ENCODE measurements around the gene XPNPEP1.

The XPNPEP1 gene

DNA sequence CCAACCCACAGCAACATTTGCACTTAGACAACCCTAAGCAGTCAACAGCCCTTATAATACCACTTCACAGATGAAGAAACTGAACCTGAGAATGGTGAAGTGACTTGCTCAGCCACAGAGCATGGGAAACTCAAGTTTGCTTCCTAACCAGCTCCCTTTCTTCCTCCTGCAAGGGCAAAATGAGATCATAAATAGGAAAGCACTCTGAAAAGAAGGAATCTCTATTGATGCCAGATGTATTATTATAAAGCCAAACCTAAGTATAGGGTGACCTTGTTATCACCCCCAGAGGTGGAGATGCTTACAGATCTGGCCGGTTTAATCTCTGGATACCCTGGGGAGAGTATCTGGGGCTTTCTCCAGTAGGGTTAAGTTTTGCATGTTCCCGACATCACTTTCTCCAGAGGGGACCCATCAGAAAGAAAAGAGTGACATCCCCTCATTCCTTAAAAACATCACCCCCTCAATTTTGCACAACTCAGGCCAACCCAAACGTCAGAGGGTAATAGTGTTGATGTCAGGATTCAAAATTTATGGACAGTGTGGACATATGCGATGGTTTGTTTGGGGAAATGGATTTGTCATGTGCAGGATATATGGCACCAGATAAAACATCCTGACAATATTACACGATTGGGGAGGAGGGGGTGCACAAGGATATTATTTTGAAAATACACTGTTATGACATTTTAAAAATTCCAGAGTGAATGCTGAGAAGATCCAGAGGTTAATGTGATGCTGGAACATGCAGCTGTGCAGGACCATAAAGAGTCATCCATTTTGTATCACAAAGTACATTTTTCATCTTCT, 24.0 kb upstream of the XPNPEP1 start:
- DNase-seq, result no peak

DNA sequence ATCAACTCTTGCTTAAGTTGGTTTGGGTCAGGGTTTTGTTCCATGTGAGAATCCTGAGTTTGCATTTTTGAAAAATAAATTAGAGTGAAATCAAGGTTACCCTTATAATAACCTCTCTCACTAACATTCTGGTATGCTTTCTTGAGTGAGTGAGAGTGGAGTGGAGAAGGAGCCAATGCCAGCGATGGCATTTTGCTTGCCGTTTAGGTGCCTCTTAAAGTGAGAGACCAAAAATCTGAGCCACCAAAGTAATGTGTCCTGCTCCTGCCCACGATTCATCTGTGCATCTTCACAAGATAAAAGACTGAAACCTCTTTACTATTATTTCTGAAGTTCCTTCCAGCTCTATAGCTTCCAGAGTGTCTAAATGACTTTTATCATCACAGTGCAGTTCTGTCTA, 23.4 kb upstream of the XPNPEP1 start:
- no peak for DNase-seq

DNA sequence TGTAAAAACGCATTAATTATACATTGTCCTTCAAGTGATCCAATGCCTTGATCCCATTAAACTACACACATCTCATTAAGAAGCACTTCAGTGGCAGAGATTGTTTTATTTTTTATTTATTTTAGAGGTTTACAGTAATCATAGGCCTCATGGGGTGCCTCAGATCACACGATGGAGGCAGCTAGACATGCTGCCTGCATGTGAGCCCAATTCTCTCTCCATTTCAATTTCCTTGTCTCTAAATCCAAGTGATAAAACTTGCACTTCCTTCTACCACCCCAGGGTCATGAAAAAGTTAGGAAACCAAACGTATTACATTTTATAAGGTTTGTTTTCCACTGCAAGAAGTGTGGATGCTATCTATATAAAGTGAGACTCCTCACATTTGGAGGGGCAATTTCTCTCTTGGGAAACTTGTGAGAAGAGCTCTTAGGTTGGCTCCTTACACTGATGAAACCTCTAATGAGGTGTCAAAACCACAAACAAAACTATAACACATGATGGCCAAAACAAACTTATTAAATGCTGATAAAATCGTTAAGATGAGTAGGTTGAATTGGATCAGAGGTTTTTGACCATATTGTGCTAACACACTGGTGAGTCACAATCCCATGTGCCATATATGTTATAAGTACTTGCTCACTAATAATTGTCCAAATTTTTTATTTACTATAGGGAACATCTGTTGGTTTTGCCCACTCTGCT, 22.3 kb upstream of the XPNPEP1 start:
- DNase-seq, result no peak

DNA sequence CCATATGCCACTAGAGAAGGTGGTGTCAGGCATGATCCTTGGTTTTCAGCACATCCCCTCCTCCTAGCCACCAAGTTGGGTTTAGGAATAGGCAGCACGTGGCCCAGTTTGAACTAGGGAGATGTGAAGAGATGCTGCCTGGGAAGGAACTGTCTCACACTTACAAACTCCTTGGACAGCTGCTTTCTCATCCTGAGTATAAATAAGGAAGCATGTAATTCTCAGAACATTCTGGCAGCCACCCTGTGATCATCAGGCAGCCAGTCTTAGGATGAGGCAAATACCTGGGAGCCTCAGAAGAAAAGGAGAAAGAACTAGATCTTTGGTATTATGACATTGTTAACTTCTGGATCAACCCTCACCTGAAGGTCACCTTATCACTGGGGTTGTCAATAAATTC, 21.3 kb upstream of the XPNPEP1 start:
- no peak for DNase-seq

DNA sequence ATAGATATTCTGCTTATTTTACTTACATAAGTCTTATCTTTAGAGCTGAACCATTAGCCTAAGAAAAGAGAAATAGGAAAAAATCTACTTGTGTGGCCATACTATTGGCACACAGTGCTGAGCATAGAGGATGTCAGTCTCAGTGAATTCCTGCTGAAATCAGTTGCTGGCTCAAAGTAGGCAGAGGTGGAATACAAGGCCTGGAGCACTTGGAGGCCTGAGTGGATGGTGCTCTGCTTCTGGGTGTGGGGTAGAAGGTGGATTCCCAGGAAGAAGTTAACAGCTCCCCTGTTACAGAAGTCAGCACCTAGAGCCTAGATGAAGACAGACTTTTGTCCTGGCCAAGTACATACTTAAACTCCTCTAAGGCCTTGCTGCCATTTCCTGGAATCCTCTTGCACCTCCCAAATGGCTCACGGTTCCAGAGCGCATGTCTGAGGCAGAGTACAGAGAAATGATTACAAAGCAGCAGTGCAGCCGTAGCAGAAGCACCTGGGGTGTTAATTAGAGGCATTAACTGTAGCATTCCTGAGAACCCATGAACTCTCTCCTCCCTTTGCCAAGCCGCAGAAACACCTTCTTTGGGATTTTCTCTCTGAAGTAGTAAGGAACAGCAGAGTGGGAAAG, 18.0 kb upstream of the XPNPEP1 start:
- no peak for DNase-seq

DNA sequence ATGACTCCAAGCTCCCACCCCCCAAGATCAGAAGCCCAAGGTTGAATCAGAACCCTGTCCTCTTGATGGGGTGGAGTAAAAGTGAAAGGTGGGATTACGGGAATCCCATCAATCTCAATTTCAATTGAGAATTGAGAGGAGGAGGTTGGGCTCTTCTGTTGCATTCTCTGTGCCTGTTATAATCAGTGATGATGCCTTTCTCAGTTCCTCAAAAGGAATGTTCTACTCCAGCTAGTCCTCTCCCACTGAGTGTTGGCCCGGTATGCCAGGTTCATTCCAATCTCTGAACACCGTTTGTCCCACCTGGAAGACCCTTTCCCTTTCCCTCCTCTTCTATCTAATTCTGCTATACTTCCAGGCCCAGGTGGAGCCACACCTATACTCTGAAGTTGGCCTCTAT, 17.2 kb upstream of the XPNPEP1 start:
- no peak for DNase-seq

DNA sequence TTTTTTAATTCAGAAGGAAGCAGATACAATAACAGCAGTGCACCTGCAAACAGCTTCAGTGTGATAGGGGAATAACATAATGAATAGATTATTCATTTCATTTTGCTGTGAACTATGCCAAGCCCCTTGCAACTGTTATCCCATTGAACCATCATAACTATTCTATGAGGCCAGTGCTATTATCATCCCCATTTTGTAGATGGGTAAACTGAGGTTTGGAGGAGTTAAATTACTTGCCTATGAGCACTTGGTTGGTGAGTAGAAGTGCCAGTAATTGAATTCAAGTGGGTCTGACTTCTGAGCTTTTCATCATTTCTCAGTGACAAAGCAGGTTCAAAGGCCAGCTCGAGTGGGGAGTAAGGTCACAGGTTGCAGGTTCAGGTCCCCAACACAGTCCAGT, 16.8 kb upstream of the XPNPEP1 start:
- DNase-seq, result no peak

DNA sequence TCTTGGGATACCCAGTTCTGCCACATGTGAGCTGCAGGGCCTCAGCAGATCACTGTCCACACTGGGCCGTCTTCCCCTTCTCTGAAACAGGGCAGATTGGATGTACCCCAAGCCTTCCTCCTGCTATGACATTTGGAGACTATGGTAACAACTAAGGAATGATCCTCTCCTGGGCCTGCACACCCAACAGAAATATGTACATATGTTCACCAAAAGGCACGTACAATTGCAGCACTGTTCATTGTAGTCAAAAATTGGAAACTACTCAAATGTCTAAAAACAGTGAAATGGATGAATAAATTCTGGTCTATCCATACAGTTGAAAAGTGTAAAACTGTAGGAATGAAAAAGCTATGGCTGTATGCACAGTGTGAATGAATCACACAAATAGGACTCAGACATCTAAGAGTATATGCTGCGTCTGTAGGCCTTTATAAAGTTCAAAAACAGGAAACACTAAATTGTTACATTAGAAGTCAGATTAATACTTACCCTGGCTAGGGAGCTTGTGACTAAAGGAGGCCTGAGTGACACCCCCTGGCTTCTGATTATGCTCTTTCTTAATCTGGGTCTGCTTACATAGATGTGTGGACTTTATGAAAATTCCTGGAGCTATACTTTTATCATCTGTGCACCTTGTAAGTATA, 16.1 kb upstream of the XPNPEP1 start:
- DNase-seq, result no peak

DNA sequence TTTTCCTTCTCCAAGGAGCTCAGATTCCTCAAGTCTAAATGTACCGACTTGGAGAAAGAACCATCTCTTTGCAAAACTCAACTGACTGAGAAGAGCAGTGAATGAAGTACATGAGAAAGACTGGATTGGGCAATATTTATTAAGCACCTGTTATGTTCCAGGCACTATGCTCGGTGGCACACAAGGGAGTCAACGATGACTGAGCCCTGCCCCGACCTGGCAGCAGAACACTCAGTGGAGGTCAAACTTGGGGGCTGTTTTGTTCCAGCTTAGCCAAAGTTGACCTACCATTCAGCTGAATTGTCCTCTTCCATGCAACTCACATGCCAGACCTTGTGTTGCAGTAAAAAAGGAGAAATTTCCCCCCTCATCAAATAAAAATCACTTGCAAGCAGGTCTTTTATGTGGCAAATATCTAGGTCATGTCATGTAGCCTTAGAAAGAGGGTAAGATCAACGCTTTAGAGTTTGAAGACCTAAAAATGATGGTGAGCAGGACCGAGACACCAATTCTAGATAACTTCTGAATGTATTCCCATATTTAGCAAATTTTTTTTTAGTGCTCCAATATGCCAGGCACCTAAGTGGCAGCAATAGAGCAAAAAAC, 14.3 kb upstream of the XPNPEP1 start:
- peak; percentile 43 for DNase-seq

DNA sequence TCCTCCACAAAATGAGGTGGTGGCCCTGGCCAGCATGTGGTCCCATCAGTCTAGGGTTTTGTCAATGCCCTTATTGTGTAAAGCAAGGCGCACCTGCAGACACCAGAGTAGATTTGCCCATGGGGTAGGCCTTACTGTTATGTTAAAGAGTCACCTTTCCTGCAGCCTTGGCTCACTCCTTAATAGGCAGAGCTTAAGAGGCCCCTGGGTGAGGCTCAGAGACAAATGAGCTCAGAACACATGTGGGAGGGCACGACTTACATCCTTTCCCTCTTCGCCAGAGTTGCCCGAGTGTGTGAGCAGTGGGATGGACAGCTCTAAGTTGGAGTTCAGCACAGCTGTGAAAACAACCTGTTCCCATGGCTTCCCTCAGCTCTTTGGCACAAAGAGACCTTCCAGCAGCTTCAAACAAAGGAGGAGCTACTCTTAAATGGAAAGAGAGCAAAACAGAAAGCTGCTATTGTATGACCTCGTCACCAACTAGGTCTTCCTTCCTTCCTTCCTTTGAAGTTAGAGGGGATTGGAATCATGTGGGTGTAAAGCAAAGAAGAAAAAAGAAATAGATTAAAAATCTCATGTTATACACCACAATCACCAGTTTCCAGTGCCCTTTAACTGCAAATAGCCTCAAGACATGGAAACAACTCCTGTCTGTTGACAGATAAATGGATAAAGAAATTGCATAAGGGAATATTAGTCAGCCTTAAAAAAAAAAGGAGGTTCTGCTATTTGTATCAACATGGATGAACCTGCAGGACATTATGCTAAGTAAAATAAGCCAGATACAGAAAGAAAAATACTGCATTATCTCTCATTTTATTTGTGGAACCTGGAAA, 11.9 kb upstream of the XPNPEP1 start:
- DNase-seq, result peak; percentile 53

DNA sequence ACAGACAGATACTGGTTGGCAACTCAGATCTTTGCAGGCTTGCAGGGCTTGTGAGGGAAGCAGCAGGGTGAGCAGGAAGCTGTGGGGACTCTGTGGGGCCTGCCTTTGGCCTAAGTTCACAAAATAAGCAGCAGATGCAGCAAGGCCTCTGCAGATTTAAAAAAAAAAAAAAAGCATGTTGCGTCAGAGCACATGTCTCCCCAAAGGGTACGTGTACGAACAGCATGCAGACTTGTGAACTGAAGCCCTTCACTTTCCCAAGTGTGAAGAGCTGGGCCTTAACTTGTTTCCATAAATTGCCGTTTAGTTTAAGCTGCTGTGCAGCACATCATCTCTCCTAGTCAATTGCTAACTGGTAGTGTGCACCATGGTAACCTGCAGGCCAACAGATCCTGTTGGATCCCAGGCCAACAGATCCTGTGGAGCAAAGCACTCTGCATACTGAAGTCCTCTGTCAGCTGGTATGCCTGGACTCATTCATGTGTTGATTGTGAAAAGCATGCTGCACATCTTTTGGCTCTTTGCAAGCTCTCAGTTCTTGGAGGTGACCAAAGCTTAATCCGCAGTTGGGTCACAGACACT, 10.8 kb upstream of the XPNPEP1 start:
- peak; percentile 67 for DNase-seq

DNA sequence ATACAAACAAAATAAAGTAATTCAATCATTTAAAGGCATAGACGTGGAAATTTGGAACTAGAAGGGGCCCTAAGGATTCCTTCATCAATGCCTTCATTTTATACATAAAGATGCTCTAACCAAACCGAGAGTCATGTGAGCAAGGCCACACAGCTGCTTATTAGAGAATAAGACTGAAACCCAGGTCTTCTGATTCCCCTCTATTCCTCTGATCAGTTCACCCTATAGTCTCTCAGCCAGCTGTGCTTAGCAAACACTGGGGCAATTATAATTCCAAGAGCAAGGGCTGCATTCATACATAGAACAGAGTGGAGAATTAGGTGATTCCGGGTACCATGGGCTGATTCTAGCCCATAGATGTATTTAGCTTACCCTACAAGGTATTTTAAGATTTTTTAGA, 9.7 kb upstream of the XPNPEP1 start:
- no peak for DNase-seq

DNA sequence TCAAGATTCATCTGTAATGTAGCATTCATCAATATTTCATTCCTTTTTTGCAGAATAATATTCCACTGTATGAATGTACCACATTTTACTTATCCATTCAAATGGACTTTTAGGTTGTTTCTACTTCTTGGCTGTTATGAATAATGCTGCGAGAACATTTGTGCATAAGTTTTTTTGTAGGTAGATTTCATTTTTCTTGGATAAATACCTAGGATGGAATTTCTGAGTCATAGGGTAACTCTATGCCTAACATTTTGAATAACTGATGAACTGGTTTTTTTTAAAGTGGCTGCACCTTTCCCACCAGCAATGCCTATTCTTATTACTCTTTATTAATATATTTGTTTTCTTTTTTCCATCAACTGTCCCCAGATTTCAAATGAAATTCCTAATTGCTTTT, 9.1 kb upstream of the XPNPEP1 start:
- DNase-seq, result no peak

DNA sequence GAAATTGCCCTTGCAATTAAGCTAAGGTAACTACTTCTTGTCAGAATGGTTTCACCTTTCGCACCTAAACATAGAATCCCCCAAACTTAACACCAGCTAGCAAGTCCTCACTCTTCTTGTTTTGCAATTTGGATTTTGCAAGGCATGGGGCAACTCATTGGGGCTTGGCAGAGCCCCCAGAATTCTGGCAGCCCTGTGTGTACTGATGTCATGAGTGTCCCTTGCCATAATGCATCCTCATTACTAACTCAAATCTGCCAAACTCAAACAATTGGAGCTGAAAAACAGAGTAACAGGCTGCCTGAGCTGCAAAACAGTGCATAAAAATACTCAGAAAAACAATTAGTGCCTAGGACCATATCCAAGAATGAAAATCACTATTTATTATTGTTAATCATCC, 7.9 kb upstream of the XPNPEP1 start:
- no peak for DNase-seq

DNA sequence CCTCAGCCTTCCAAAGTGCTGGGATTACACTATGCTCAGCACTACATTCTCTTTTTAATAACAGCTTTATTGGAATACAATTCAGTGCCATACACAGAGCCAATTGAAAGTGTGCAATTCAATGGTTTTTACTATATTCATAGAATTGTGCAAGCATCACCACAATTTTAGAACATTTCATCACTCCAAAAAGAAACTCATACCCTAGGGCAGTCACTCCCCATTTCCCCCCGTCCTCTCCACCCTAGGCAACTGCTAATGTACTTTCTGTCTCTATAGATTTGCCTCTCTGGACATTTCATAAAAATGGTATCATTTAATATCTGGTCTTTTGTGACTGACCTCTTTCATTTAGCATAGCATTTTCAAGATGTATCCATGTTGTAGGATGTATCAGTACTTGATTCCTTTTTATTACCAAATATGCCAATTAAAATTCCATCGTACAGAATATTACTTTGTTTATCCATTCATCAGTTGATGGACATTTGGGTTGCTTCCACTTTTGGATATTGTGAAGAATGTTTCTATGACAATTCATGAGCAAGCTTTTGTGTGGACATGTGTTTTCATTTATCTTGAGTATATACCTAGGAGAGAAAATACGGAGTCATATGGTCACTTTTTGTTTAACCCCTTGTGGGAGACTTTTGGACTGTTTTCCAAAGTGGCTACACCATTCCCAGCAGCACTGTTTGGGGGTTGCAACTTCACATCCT, 6.3 kb upstream of the XPNPEP1 start:
- no peak for DNase-seq

DNA sequence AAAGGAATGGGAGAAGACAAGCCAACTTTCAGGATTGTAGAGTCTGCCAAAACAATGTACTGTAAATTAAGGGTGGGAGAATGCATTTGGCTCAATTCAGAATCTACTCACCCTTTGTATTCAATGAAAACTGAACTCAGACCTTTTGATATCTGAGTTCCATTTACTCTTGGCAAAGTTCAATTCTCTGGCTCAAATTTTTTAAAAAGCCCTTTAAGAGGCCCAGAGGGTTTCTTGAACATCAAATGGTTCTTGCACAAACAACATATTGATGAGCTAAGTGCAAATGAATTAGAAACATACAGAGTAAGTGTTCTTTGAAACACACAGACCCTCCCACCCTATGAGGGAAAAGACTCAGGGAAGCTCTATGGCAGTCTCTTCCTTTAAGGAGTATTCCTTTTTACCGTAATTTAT, 5.2 kb upstream of the XPNPEP1 start:
- no peak for DNase-seq

DNA sequence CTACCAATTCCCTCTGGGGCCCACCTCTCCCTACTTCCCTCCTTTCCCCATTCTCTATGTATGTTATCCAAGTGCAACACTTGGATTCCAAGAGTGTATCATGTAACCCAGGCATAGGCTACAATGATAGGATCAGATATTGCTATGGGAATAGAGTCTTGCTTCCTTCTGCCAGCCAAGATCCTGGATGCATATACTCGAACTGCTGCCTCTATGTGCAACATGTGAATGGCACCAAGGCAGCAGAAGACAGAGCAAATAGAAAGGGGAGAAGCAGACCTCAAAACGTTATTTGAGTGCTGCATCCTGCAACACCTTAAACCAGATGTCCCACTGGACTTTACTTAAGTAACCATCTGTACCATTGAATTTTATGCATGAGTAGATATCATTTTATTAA, 3.5 kb upstream of the XPNPEP1 start:
- no peak for DNase-seq

DNA sequence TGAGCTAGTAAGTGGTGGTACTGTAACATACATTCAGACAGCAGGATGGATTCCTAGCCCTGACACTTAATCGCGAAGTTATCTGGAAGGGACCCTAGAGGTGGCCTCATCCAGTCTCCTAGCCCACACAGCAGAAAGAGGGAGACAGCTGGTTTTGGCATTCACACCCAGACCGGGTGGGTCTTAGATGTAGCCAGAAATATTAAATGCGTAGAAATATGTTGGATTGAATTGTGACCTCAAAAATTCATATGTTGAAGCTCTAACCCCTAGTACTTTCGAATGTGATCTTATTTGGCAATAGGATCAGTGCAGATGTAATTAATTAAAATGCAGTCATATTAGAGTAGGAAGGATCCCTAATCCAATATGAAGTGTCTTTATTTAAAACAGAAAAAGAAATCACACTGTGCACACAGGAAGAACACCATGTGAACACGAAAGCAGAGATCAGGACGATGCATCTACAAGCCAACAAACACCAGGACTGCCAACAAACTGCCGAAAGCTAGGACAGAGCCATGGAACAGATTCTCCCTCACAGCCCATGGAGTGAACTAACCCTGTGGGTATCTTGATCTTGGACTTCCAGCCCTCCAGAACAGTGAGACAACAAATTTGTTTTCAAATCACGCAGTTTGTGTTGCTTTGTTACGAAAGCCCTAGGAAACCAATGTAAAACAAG, 2.9 kb upstream of the XPNPEP1 start:
- no peak for DNase-seq

DNA sequence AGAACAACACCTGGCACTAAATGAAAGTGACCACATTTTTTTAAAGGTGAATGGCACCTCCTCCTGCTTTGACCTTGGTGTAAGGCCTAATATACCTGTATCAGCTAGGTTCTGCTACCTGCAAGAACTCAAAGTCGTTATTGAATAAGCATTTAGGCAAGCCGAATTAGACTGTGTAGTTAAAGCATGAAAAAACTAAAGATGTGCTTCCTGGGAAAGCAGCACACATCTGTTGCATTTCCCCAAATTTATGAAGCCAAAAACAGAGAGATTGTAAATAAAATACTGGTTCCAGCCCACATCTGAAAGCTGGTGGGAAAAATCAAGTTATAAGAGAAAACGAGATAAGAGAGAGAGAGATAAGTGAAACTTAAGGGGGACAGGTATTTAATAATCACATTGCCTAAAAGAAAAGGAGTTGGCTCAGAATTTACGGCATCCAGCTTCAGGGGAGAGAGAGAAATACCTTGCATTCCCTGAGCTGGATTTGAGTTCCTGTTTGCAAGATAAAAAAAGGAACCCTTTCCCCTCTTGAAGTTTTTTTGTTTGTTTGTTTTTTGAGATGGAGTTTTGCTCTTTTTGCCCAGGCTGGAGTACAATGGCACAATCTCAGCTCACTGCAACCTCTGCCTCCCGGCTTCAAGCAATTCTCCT, 1.8 kb upstream of the XPNPEP1 start:
- DNase-seq, result no peak

DNA sequence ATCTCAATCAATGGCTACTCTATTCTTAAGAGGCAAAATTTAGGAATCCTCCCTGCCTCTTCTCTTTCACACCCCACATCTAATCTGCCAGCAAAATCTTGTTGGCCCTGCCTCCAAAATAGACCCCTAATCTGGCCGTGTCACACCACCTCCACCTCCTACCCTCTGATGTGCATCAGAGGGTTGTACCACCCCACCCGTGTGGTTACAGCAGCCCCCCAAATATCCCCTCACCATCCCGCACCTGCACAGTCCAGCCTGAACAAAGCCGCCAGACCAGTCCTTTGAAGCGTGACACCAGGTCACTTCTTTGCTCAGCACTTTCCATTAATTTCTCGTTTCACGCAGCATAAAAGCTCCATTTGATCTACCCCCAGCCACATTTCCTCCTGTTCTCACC, 776 bp upstream of the XPNPEP1 start:
- DNase-seq, result no peak

Measured in central memory CD4-positive, alpha-beta T cell (primary cell).